Measurements from ENCODE around the gene SEC14L6. TPM values are rescaled to one million over a fixed set of nuclear protein-coding genes. Genes with fewer than 3 reads are reported as not detected.

The SEC14L6 gene
- total RNA-seq, 3 donors from 2014 or later (not counting 1 experiment from before 2014, with no cell fraction given), result 0.18 to 0.23 TPM; not detected in 1

DNA sequence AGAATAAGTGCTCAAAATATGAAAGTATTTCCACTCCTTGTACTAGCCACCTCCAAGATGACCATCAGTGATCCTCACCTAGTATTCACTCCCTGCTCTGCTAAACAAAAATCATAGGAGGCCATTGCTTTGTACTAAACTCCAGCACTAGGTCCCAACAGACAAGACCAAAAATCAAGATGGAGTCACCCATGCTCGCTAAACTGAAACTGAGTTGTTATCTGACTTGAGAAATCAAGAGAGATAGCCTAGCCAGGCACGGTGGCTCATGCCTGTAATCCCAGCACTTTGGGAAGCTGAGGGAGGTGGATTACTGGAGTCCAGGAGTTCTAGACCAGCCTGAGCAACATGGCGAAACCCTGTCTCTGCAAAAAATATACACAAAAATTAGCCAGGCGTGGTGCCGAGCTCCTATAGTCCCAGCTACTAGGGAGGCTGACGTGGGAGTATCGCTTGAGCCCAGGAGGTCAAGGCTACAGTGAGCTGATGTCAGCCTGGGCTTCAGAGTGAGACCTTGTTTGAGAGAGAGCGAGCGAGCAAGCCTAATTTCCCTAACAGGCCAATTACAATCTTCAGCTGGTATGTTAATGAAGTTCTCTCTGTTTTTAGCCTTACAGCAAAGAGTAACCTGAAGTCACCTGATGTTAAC, 9.3 kb downstream of the SEC14L6 start:
- H3K27ac Mint-ChIP-seq, result no peak overlapping the region
- Histone ChIP-seq H3K4me3 (ENCODE audit: low read length) (no peak overlapping the region), H3K9me3 (ENCODE audit: control insufficient read depth, insufficient read depth, low read length) (no peaks in the 10 kb centered on the region), H3K36me3 (ENCODE audit: control insufficient read depth, insufficient read depth, low read length) (no peaks in the 10 kb centered on the region), H3K27me3 (ENCODE audit: control insufficient read depth, insufficient read depth, low read length) (peaks cover 7% of the 10 kb centered on the region), H3K4me1 (ENCODE audit: control insufficient read depth, insufficient read depth, low read length) (peaks cover 10% of the 10 kb centered on the region), H3K27ac (ENCODE audit: low read length) (no peak overlapping the region)
- H3K9me3 Mint-ChIP-seq, result no peaks in the 10 kb centered on the region
- ATAC-seq (no peak), DNase-seq (no peak)
- H3K27me3 Mint-ChIP-seq (ENCODE audit: low read depth in 2 of 2), result peaks cover 6 to 8% of the 10 kb centered on the region in 2 donors
- H3K4me1 Mint-ChIP-seq, result peaks cover 0 to 5% of the 10 kb centered on the region in 2 donors
- H3K4me3 Mint-ChIP-seq, result no peak overlapping the region
- intact Hi-C loops (cut with micrococcal nuclease), result no loop called here
- TF ChIP-seq, protein P1, sequence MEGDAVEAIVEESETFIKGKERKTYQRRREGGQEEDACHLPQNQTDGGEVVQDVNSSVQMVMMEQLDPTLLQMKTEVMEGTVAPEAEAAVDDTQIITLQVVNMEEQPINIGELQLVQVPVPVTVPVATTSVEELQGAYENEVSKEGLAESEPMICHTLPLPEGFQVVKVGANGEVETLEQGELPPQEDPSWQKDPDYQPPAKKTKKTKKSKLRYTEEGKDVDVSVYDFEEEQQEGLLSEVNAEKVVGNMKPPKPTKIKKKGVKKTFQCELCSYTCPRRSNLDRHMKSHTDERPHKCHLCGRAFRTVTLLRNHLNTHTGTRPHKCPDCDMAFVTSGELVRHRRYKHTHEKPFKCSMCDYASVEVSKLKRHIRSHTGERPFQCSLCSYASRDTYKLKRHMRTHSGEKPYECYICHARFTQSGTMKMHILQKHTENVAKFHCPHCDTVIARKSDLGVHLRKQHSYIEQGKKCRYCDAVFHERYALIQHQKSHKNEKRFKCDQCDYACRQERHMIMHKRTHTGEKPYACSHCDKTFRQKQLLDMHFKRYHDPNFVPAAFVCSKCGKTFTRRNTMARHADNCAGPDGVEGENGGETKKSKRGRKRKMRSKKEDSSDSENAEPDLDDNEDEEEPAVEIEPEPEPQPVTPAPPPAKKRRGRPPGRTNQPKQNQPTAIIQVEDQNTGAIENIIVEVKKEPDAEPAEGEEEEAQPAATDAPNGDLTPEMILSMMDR (IDR thresholded peaks at IDR 0.05), result no peak
- WGBS (ENCODE audit: insufficient coverage), result 93% methylated on average over 8 of the region's 9 CpGs
- no peaks in the 10 kb centered on the region for H3K36me3 Mint-ChIP-seq

DNA sequence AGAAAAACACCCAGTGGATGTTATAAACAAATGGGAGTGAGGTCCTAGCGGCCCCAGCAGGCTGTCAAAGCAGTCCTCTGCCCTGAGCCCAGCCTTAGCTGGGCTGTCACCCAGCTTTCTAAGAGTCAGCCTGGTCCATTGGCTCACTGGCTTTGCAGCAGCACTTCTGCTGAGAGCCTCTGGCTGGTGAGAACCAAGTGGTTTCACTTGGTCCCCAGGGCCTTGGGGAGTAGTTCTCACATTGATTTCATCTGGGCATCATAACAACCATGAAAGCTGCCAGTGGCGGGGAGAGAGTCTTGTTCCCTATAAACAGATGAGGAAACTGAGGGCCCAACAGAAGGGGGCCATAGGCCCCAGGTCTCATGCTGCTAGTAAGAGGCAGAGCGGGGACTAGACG, 11.4 kb downstream of the SEC14L6 start:
- Mint-ChIP-seq H3K36me3 (no peaks in the 10 kb centered on the region), H3K4me1 (peaks cover 0 to 5% of the 10 kb centered on the region in 2 donors), H3K27ac (no peak overlapping the region), H3K9me3 (no peaks in the 10 kb centered on the region), H3K27me3 (ENCODE audit: low read depth in 2 of 2) (peaks cover 0 to 2% of the 10 kb centered on the region in 2 donors), H3K4me3 (no peak overlapping the region)
- WGBS (ENCODE audit: insufficient coverage), result 93% methylated on average over 4 of the region's 4 CpGs
- Histone ChIP-seq H3K27ac (ENCODE audit: low read length) (no peak overlapping the region), H3K27me3 (ENCODE audit: control insufficient read depth, insufficient read depth, low read length) (peaks cover 2% of the 10 kb centered on the region), H3K4me3 (ENCODE audit: low read length) (no peak overlapping the region), H3K9me3 (ENCODE audit: control insufficient read depth, insufficient read depth, low read length) (no peaks in the 10 kb centered on the region), H3K36me3 (ENCODE audit: control insufficient read depth, insufficient read depth, low read length) (no peaks in the 10 kb centered on the region), H3K4me1 (ENCODE audit: control insufficient read depth, insufficient read depth, low read length) (peaks cover 7% of the 10 kb centered on the region)
- ATAC-seq (no peak), DNase-seq (no peak)
- intact Hi-C loops (cut with micrococcal nuclease), result no loop called here
- TF ChIP-seq, protein P1 (IDR thresholded peaks at IDR 0.05), result no peak

DNA sequence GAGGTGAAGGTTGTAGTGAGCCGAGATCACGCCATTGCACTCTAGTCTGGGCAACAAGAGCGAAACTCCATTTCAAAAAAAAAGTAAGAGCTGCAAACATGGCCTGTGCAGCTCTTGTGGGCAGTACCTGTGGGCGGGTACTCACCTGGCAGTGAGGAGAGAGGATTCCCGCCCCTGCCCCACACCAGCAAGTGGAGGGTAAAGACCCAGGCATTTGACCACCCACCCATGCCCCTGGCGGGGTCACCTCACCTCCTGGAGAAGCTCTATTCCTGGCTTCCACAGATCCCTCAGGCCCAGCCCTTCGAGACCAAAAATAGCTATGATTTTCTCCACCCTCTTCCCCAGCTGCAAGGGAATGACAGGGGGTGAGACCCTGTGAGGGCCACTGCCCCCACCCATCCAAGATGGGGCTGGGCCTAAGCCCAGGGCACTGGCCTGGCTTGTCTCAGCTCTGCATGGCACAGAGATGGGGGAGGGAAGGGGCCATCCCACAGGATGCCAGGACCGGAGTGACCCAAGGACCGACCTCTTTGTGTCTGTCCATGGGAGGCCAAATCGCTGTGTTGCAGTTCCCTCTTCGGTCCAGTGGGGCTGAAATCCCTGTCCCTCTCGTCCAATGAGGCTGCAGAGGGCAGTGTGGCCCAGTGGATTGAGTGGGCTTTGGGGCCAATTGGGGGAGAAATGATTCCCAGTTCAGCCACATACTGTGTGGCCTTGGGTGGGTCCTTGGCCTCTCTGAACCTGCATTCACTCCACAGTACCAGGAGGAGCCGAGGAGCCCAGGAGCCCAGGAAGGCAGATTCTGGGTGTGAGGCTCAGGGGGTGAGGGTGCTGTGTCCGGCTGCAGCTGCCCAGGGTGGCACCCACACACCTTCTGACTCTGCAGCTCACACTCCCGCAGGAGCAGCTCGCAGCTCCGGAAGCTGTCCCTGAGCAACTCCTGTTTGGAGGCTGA, 14.6 kb downstream of the SEC14L6 start:
- Histone ChIP-seq H3K4me1 (ENCODE audit: control insufficient read depth, insufficient read depth, low read length) (peaks cover 7% of the 10 kb centered on the region), H3K27me3 (ENCODE audit: control insufficient read depth, insufficient read depth, low read length) (no peaks in the 10 kb centered on the region), H3K27ac (ENCODE audit: low read length) (no peak overlapping the region), H3K9me3 (ENCODE audit: control insufficient read depth, insufficient read depth, low read length) (no peaks in the 10 kb centered on the region), H3K36me3 (ENCODE audit: control insufficient read depth, insufficient read depth, low read length) (no peaks in the 10 kb centered on the region), H3K4me3 (ENCODE audit: low read length) (no peak overlapping the region)
- no peak for DNase-seq
- H3K27me3 Mint-ChIP-seq (ENCODE audit: low read depth in 2 of 2), result no peaks in the 10 kb centered on the region
- TF ChIP-seq, protein P1 (IDR thresholded peaks at IDR 0.05), result no peak
- H3K36me3 Mint-ChIP-seq, result no peaks in the 10 kb centered on the region
- 89% methylated on average over 17 of the region's 17 CpGs for WGBS (ENCODE audit: insufficient coverage)
- no peaks in the 10 kb centered on the region for H3K9me3 Mint-ChIP-seq
- H3K27ac Mint-ChIP-seq, result no peak overlapping the region
- no peak overlapping the region for H3K4me3 Mint-ChIP-seq
- no peak for ATAC-seq
- intact Hi-C loops (cut with micrococcal nuclease), result no loop called here
- peaks cover 0 to 5% of the 10 kb centered on the region in 2 donors for H3K4me1 Mint-ChIP-seq

Data from natural killer cell (primary cell).